IPS-NIHi7 (cell line): Measurements from ENCODE around the gene LRBA.
"Not testable (repeated sequence)": the region's sequence is repeated elsewhere in the genome, so short reads cannot be mapped to it uniquely, and the experiment has no call there.

Source experiments
- DNase-seq: peaks from one replicate; pipeline ENCODE4 v3.0.0; 2012; ENCODE audit warnings: mixed read lengths; ENCODE audit errors: extremely low spot score

Gene LRBA

GRCh38 chr4:150421612-150422011 lies 593.5 kb downstream of the LRBA start:
- no peak for DNase-seq

DNA sequence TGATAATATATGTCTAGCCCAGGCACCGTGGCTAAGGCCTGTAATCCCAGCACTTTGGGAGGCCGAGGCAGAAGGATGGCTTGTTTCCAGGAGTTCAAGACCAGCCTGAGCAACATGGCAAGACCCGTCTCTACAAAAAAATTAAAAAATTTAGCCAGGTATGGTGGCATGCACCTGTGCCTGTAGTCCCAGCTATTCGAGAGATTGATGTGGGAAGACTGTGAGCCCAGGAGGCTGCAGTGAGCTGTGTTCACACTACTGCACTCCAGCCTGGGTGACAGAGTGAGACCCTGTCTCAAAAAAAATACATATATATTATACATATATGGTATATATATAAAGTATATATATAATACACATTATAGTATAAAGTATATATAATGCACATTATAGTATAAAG lies 595.1 kb downstream of the LRBA start:
- DNase-seq, result no peak

DNA sequence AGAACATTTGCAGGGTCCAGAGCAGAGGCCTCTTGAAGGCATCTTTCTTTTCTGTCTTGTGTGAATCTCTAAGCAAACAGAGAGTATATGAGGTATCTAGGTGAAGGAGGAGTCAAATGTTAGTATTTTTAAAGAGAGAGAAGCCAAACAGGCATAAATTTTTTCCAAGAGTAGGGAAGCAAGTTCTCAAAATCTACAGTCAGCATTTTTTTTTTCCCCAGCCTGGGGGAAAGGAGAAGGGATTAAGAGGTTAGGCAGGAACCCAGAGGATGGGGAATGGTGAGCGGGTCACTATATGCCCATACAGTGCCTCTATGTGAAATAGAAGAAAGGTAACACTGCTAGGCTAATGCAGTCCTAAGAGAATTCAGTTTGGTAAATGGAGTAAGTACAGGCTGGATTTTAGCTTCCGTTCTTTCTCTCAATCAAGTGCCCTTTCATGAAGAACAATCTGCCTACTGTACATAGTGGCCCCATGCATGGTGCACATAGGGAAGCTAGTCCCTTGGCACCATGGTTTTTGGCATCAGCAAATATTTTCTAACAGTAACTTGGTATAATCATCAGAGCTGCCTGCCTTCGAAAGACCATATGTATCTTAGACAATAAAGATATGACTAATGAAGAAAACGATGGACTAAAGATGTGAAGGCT lies 596.2 kb downstream of the LRBA start:
- DNase-seq, result no peak

DNA sequence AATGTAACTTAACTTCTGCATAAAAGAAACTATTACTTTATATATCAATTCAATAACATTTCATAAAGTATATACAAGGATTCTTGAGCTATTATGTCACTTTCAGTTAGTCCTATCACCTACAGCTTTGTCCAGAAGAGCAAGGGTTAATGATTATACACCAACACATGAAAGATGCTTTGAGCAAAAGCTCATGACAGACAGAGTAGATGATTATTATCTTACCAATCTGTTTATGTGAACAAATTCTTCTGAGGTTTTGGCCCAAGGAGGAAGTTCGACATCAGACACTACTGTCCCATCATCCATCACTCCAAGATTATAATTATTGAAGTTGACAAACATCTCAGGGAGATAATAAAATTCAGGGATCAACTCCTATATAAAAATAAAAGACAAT lies 599.9 kb downstream of the LRBA start:
- DNase-seq, result no peak

DNA sequence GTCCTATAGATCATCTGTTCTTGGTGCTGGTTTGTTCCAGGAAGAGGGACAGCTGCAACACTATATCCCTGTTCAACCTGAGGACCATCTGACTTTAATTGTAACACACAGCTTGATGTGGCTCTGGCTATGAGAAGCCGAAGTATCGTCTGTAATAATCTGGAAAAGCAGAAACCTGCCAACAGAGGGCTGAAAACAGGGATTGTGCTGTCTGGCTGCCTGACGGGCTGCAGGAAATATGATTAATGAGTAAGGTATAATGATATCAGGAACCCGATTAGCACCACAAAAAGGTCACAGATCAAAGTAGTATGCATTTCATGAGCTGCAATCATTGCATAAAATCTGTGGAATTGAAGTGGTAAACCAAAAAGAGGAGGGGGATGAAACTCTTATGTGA lies 603.6 kb downstream of the LRBA start:
- DNase-seq, result no peak

DNA sequence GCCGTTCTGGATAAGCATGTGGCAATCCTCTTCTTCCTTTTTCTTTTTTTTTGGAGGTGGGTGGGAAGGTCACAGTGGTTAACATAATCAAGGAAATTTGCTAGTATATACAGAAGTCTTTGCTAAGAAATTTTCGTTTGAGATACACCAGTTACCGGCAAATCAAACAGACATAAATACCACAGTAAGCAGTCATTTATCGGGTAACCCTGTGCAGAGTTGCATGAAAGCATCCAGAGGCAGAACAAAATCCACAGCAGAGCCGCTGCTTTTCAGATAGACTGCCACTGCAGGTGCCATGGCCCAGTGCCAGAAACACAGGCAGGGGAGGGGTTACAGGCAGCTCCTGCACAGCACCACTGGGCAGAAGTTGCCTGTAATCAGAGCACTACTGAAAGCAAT lies 612.2 kb downstream of the LRBA start:
- DNase-seq, result no peak

- DNase-seq, result no peak
Measured at GRCh38 chr4:150401083-150401687, 613.9 kb downstream of the LRBA start.

GRCh38 chr4:150395872-150396271 lies 619.2 kb downstream of the LRBA start:
- no peak for DNase-seq

- no peak for DNase-seq
Measured at GRCh38 chr4:150394046-150394445, 621.0 kb downstream of the LRBA start.

GRCh38 chr4:150391052-150391451 lies 624.0 kb downstream of the LRBA start:
- no peak for DNase-seq

- DNase-seq, result no peak
Measured at GRCh38 chr4:150390531-150390910, 624.6 kb downstream of the LRBA start.

- DNase-seq, result no peak
Measured at GRCh38 chr4:150389896-150390530, 625.1 kb downstream of the LRBA start.

DNA sequence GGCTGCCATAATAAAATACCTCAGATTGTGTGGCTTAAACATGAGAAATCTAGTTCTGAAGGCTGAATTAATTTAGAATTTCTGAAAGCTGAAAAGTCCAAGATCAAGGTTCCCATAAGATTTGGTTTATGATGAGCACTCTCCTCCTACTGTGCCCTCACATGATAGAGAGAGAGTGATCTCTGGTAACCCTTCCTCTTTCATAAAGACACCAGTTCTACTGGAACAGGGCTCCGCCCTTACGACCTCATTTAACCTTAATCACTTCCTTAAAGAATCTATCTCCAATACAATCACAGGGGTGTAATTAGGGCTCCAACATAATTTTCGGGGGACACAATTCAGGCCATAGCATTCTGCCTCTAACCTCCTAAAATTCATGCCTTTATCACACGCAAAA lies 627.1 kb downstream of the LRBA start:
- DNase-seq, result no peak

DNA sequence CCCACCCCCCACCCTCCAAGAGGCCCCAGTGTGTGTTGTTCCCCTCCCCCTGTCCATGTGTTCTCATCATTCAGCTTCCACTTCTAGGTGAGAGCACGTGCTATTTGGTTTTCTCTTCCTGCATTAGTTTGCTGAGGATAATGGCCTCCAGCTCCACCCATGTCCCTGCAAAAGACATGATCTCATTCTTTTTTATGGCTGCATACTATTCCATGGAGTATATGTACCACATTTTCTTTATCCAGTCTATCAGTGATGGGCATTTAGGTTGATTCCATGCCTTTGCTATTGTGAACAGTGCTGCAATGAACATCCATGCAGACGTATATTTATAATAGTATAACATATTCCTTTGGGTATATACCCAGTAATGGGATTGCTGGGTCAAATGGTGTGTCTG lies 628.7 kb downstream of the LRBA start:
- DNase-seq, result not testable (repeated sequence)

DNA sequence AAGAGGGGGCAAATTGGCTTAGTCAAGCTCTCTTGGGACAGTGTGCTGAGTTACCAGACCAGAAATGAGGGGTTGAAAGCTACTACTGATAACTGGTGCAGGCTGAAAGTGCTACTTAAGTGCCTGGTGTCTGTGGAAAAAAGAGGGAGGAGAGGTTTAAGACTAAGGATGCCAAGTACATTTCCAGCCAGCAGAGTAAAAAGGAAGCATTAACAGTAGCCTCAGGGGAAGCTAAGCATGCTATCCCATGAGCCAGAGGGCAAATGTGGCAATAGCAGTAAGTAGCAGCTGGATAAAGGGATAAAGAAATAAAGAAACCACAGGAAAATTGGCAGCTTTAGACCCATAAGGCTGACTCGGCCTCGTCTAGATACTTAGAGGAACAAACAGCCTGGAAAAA lies 629.5 kb downstream of the LRBA start:
- DNase-seq, result peak; percentile 33

DNA sequence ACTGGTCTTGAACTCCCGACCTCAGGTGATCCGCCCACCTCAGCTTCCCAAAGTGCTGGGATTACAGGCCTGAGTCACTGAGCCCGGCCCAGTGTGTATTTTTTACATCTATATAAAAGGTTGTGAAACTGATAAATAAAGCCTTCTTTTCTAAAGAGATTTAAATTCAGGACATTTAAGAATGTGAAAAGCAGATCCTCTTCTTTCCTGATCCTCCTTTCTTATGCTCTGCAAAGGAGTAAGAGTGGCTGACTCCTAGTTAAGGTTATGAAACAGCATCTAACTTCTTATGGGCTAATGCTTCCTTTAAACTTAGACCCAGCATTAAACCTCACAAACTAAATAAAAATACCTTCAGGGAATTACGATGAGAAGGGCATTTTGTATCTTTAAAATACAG lies 630.8 kb downstream of the LRBA start:
- no peak for DNase-seq

DNA sequence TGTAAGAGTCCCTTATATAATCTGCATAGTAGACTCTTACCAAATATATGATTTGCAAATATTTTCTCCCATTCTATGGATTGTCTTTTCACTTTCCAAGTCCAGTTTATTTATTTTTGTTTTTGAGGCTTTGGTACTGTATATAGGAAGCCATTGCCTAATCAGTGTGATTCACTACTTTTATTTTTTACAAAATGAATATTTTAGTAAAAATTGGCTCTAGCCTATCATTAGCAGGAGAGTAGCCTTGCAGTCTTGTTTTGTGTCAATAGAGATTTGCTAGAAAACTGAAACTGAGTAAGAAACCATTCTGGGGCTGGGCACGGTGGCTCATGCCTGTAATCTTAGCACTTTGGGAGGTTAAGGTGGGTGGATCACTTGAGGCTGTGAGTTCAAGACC lies 633.1 kb downstream of the LRBA start:
- no peak for DNase-seq

DNA sequence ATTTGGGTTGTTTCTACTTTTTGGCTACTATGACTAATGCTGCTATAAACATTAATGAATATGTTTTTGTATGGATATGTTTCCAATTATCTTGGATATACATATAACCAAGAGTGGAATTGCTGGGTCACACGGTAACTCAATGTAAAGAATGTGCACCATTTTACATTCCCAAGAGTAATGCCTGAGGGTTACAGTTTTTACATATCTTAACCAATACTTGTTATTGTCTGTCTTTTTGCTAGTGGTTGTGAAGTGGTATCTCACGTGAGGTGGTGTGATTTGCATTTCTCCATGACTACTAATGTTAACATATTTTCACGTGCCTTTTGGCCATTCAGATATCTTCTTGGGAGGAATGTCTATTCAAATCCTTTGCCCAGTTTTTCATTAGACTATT lies 633.5 kb downstream of the LRBA start:
- DNase-seq, result no peak

GRCh38 chr4:150381036-150381435 lies 634.0 kb downstream of the LRBA start:
- no peak for DNase-seq

GRCh38 chr4:150379454-150379853 lies 635.6 kb downstream of the LRBA start:
- DNase-seq, result no peak

DNA sequence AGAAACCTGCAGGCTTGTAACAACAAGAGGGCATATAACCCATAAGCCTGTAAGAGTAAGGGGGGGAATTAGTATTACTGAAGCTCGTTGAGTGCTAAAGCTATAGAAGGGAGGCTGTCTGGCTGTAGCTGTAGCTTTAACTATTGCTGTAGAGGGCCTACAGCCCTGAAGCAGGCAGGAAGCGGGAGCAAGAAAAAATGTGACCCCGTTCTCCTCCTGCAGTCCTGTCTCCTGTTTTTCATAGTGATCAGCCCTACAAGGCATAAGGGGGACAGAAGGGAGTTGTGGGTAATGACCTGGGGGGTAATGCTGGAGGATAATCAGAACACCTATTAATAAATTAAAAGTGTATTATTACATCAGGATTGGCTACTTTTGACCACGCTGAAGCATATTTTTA lies 640.1 kb downstream of the LRBA start:
- DNase-seq, result no peak

DNA sequence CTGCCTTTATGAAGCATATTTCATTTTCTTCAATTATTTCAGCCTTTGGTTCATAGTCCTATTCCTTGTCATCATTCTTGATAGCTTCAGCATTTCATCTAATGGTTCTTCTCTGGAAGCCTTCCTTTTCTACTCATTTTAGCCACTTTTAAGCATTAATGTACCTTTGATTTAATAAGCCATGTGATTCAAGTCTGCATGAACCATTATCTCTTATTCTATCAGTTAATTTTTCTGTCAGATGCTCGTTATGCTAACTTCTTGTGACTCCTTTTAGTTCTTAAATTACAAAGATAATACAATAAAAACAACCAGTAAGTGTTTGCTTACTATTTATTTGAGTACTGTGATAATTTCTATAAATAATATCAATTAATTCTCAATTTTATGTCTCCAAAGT lies 643.2 kb downstream of the LRBA start:
- DNase-seq, result no peak
